Aorta (tissue), 5 donors: ENCODE results near the gene TMTC1. TPM values are rescaled to one million over a fixed set of nuclear protein-coding genes. Genes with fewer than 3 reads are reported as not detected.

Source experiments
- ATAC-seq: fragments of 200-7000 bp; cut with Tn5 transposase; one replicate; pipeline ENCODE4 v1.9.1; 2022; ENCODE audit warnings: moderate library complexity; ENCODE audit not compliant: low FRiP score
- DNase-seq, 2 donors: peaks; one replicate each; pipeline ENCODE4 v3.0.0-alpha.2; 2020
- H3K27ac ChIP-seq, 2 donors: one replicate each; pipeline ENCODE4 v1.5.1; 2013; ENCODE audit warnings: low read length in 2 of 2, mild to moderate bottlenecking in 2 of 2, moderate library complexity in 2 of 2, control low read depth in 1 of 2, inconsistent platforms in 1 of 2, low read depth in 1 of 2
- H3K27me3 ChIP-seq, 2 donors: one replicate each; pipeline ENCODE4 v1.6.1; 2013; ENCODE audit warnings: control low read depth in 1 of 2, low read length in 1 of 2, mild to moderate bottlenecking in 1 of 2, moderate library complexity in 1 of 2; ENCODE audit not compliant: insufficient read depth in 2 of 2, control insufficient read depth in 1 of 2
- H3K36me3 ChIP-seq, 2 donors: one replicate each; pipeline ENCODE4 v1.6.1; 2013; ENCODE audit warnings: control low read depth in 1 of 2, low read length in 1 of 2, mild to moderate bottlenecking in 1 of 2; ENCODE audit not compliant: insufficient read depth in 2 of 2, control insufficient read depth in 1 of 2
- H3K4me1 ChIP-seq, 2 donors: one replicate each; pipeline ENCODE4 v1.6.1; 2013; ENCODE audit warnings: low read length in 2 of 2, control low read depth in 1 of 2, mild to moderate bottlenecking in 1 of 2, moderate library complexity in 1 of 2; ENCODE audit not compliant: insufficient read depth in 2 of 2, control insufficient read depth in 1 of 2
- H3K4me3 ChIP-seq, 2 donors: one replicate each; pipeline ENCODE4 v1.5.1; 2013; ENCODE audit warnings: low read length in 2 of 2, control low read depth in 1 of 2, mild to moderate bottlenecking in 1 of 2
- H3K9me3 ChIP-seq: one replicate; pipeline ENCODE4 v1.6.1; 2013; ENCODE audit warnings: mild to moderate bottlenecking, low read length; ENCODE audit not compliant: control insufficient read depth
- WGBS, 2 donors: extraction: QIAGEN DNeasy Blood & Tissue Kit; methylation state at CpG; one replicate each; pipeline ENCODE4 v1.1.7; 2013; 5-methylcytosine and 5-hydroxymethylcytosine counted together
- intact Hi-C, 2 donors: fragments of 100-400 bp; cut with DNase I; formaldehyde crosslinking; loops; one replicate each; pipeline versions ENCODE4 v1.14.2 to v1.15.0; 2022
- polyA plus RNA-seq, 2 donors: library from polyadenylated mRNA; stranded (reverse); fragments of 200-250 nt; gene quantifications; one replicate each; pipeline ENCODE4 v1.2.3, GENCODE V29; 2013
- total RNA-seq, 2 donors: library from RNA; stranded (reverse); fragmentation: NEBNext Ultra II Directional; extraction: Animal tissue kit (Norgen Biotek cat#: 25700); gene quantifications; one replicate each; pipeline ENCODE4 v1.2.1, GENCODE V29; 2021
- donor health status: healthy with polysubstance abuse.
- donor health status: Bipolar disorder and iron deficiency.
- donor health status: DM: no; HTN: no; CAD: no.
- donor health status: DM: no; HTN: no; CAD: no.
- donor health status: DM: yes; HTN: yes; CAD: no.

Gene TMTC1
- total and polyA plus RNA-seq, 4 donors = 12.8 to 84.6 (median 46.7) TPM

GRCh38 chr12:29771165-29771564 is 12.6 kb downstream of the TMTC1 start:
- H3K4me3 ChIP-seq = no peak overlapping the region
- DNase-seq (no peak), ATAC-seq (no peak)
- no peaks in the 10 kb centered on the region for H3K27me3 ChIP-seq
- WGBS, 2 donors = 91 to 93% methylated on average over 3 of the region's 3 CpGs
- intact Hi-C loops = loop anchor here in 1 of 2 donors (10.0 kb wide), 1 partner anchor 216 kb away; no protein-coding TSS in a partner anchor
- peaks cover 0 to 3% of the 10 kb centered on the region in 2 donors for H3K36me3 ChIP-seq
- no peaks in the 10 kb centered on the region for H3K9me3 ChIP-seq
- H3K27ac ChIP-seq = no peak overlapping the region
- peaks cover 0 to 4% of the 10 kb centered on the region in 2 donors for H3K4me1 ChIP-seq

- no peak overlapping the region for H3K27ac ChIP-seq
- peaks cover 0 to 3% of the 10 kb centered on the region in 2 donors for H3K36me3 ChIP-seq
- H3K9me3 ChIP-seq = no peaks in the 10 kb centered on the region
- no peak overlapping the region for H3K4me3 ChIP-seq
- ATAC-seq = peak; percentile 79
- DNase-seq = no peak
- intact Hi-C loops = no loop called here
- H3K4me1 ChIP-seq = peaks cover 0 to 3% of the 10 kb centered on the region in 2 donors
- 70 to 72% methylated on average over 4 of the region's 4 CpGs for WGBS, 2 donors
- H3K27me3 ChIP-seq = no peaks in the 10 kb centered on the region
These were observed 14.4 kb downstream of the TMTC1 start for GRCh38 chr12:29769162-29769858.

GRCh38 chr12:29768372-29768771 is 15.4 kb downstream of the TMTC1 start:
- intact Hi-C loops = no loop called here
- no peak overlapping the region for H3K4me3 ChIP-seq
- DNase-seq (no peak), ATAC-seq (no peak)
- H3K36me3 ChIP-seq = peaks cover 0 to 3% of the 10 kb centered on the region in 2 donors
- no peaks in the 10 kb centered on the region for H3K9me3 ChIP-seq
- WGBS, 2 donors = 47 to 92% methylated on average over 2 of the region's 2 CpGs
- no peak overlapping the region for H3K27ac ChIP-seq
- peaks cover 0 to 2% of the 10 kb centered on the region in 2 donors for H3K4me1 ChIP-seq
- no peaks in the 10 kb centered on the region for H3K27me3 ChIP-seq

DNA sequence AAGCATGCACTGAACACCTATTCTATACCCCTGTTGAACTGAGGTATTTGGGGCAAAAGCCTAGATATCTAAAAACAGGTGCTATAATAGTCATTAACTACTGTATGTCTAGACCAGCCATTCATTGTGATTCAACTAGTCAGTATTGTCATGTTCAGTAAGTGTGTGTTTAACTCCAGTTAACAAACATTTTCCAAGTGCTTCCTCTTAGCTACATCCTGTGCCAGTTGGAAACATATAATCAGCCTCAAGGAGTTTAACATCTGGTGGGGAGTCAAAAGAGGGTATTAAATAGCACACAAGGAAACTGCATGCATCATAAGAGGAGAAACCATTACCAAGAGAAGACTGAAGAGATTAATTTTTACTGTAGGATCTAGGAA is 20.4 kb downstream of the TMTC1 start:
- Histone ChIP-seq H3K4me1 (no peaks in the 10 kb centered on the region), H3K4me3 (no peak overlapping the region), H3K27me3 (no peaks in the 10 kb centered on the region), H3K36me3 (peaks cover 0 to 8% of the 10 kb centered on the region in 2 donors), H3K9me3 (no peaks in the 10 kb centered on the region), H3K27ac (no peak overlapping the region)
- ATAC-seq (peak; percentile 22), DNase-seq (no peak)
- intact Hi-C loops = no loop called here

GRCh38 chr12:29762637-29763300 is 21.0 kb downstream of the TMTC1 start:
- 62 to 63% methylated on average over 7 of the region's 7 CpGs for WGBS, 2 donors
- Histone ChIP-seq H3K27me3 (no peaks in the 10 kb centered on the region), H3K9me3 (no peaks in the 10 kb centered on the region), H3K4me1 (no peaks in the 10 kb centered on the region), H3K27ac (no peak overlapping the region), H3K4me3 (no peak overlapping the region), H3K36me3 (peaks cover 0 to 8% of the 10 kb centered on the region in 2 donors)
- intact Hi-C loops = no loop called here
- no peak for DNase-seq
- ATAC-seq = peak; percentile 64

- DNase-seq (no peak), ATAC-seq (no peak)
- H3K27ac ChIP-seq = no peak overlapping the region
- H3K36me3 ChIP-seq = peaks cover 0 to 8% of the 10 kb centered on the region in 2 donors
- H3K27me3 ChIP-seq = no peaks in the 10 kb centered on the region
- H3K4me3 ChIP-seq = no peak overlapping the region
- H3K4me1 ChIP-seq = peaks cover 0 to 1% of the 10 kb centered on the region in 2 donors
- no peaks in the 10 kb centered on the region for H3K9me3 ChIP-seq
- whole genome bisulfite sequencing, 2 donors = 96 to 97% methylated on average over 2 of the region's 2 CpGs
- intact Hi-C loops = no loop called here
These were observed 23.8 kb downstream of the TMTC1 start for GRCh38 chr12:29759950-29760349.

DNA sequence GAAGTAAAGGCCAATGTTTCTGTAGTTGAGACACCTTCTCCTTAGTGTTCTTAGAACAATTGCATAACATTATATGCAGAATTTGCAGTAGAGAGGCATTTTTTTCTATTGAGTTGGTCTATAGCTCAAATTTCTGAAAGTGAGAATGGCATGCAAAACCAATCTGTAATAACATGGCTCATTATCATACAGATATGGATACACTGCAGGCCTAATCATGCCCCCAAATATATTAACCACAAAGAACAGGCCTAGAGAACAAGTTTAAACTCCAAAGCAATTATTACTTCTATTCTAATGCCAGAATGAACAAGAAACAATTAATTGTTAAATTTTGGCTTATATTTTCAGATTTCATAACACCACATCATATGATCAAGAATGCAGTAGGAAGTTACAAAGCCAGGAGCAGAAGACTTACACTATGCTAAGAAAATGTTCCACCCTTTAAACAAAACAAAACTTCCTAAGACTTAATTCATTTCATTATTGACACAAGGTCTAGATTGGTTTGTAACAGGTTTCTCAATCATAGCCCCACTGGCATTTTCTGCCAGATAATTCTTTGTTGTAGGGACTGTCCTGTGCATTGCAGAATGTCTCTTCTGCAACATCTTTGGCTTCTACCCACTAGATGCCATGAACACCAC is 26.9 kb downstream of the TMTC1 start:
- Histone ChIP-seq H3K27ac (no peak overlapping the region), H3K4me3 (no peak overlapping the region), H3K4me1 (peaks cover 0 to 1% of the 10 kb centered on the region in 2 donors), H3K27me3 (no peaks in the 10 kb centered on the region), H3K9me3 (no peaks in the 10 kb centered on the region), H3K36me3 (peaks cover 0 to 8% of the 10 kb centered on the region in 2 donors)
- intact Hi-C loops = no loop called here
- no peak for ATAC-seq
- DNase-seq = no peak

DNA sequence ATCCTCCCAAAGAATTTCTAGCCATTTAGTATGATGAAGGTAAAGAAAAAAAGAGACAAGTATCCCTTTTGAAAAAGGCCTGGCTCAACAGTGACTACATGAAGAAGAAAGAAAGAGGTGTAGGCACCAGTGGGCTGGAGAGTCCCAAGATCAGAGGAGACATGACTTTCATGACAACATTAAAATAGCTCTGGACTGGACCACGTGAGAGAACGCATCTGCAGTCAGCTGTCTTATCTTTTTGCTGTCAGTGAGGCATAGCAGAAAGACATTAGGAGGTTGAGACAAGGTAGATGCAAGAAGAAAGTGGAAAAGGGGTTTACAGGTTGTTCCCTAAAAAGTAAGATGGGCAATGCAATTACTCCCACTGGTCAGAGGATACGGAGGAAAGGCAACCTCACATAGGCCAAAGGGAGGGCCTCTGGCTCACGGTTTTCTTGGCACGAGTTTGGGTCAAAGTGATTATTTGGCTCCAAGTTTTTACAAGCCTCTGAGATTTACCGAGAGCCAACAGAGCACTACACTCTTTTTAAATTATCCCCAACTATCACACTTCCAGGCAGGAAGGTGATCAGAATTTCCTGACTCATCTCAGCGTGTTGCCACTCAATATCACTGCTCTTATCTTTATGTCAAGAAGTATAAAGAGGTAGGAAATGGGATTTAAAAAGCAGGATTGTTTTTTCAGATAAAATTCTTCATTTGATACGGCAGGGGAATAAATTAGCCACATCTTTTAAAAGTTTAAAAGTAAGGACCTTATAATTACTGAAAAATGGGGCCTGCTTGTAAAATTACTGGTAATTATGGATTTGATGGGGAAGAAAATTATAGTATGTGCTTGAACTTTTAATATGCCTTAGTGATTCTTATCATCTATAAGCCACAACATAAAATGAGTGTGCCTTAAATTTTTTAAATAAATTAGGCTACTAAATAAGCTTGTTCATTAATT is 29.2 kb downstream of the TMTC1 start:
- DNase-seq = no peak
- Histone ChIP-seq H3K4me3 (no peak overlapping the region), H3K9me3 (no peaks in the 10 kb centered on the region), H3K27ac (no peak overlapping the region), H3K27me3 (no peaks in the 10 kb centered on the region), H3K36me3 (peaks cover 0 to 8% of the 10 kb centered on the region in 2 donors), H3K4me1 (peaks cover 0 to 1% of the 10 kb centered on the region in 2 donors)
- intact Hi-C loops = no loop called here
- 51% methylated on average over 8 of the region's 8 CpGs for WGBS, 2 donors
- ATAC-seq = no peak
